Lung (tissue), 12 donors: Measurements from ENCODE around the gene ZMAT5. TPM values are rescaled to one million over a fixed set of nuclear protein-coding genes. Genes with fewer than 3 reads are reported as not detected.

Experiments
- ATAC-seq: fragments of 200-7000 bp; cut with Tn5 transposase; one replicate; pipeline ENCODE4 v1.9.1; 2020; ENCODE audit warnings: moderate number of reproducible peaks; ENCODE audit not compliant: insufficient read depth, low FRiP score
- DNase-seq, 3 donors: peaks; one replicate each; pipeline ENCODE4 v3.0.0-alpha.2; 2013 to 2017
- H3K27ac ChIP-seq, 2 donors: one replicate each; pipeline ENCODE4 v1.5.1; 2013; ENCODE audit warnings: mild to moderate bottlenecking in 2 of 2, moderate library complexity in 2 of 2, control low read depth in 1 of 2, inconsistent platforms in 1 of 2, low read depth in 1 of 2, low read length in 1 of 2
- H3K27me3 ChIP-seq, 3 donors: one replicate each; pipeline ENCODE4 v1.5.1; 2013; ENCODE audit warnings: low read length in 2 of 3; ENCODE audit not compliant: control insufficient read depth in 3 of 3, insufficient read depth in 3 of 3
- H3K36me3 ChIP-seq, 4 donors: one replicate each; pipeline ENCODE4 v1.5.1; 2013; ENCODE audit warnings: low read length in 4 of 4, mild to moderate bottlenecking in 1 of 4, moderate library complexity in 1 of 4; ENCODE audit not compliant: control insufficient read depth in 4 of 4, insufficient read depth in 4 of 4
- H3K4me1 ChIP-seq, 5 donors: one replicate each; pipeline ENCODE4 v1.5.1; 2013; ENCODE audit warnings: low read length in 5 of 5, mild to moderate bottlenecking in 2 of 5, moderate library complexity in 1 of 5; ENCODE audit not compliant: control insufficient read depth in 5 of 5, insufficient read depth in 5 of 5
- H3K4me3 ChIP-seq: one replicate; pipeline ENCODE4 v1.5.1; 2013; ENCODE audit warnings: mild to moderate bottlenecking, control low read depth, moderate library complexity
- H3K9ac ChIP-seq, 2 donors: one replicate each; pipeline ENCODE4 v1.5.1; 2013; ENCODE audit warnings: low read length in 2 of 2, control low read depth in 1 of 2; ENCODE audit not compliant: insufficient read depth in 1 of 2
- H3K9me3 ChIP-seq, 4 donors: one replicate each; pipeline ENCODE4 v1.5.1; 2013; ENCODE audit warnings: low read length in 3 of 4, mild to moderate bottlenecking in 1 of 4, moderate library complexity in 1 of 4; ENCODE audit not compliant: control insufficient read depth in 4 of 4, insufficient read depth in 3 of 4
- CTCF ChIP-seq: IDR thresholded peaks from 2 replicates; pipeline ENCODE4 v1.5.1; 2012; ENCODE audit warnings: mild to moderate bottlenecking; ENCODE audit errors: control extremely low read depth, extremely low read depth
- WGBS, 2 donors: extraction: QIAGEN DNeasy Blood & Tissue Kit; methylation state at CpG; one replicate each; pipeline ENCODE4 v1.1.7; 2013; 5-methylcytosine and 5-hydroxymethylcytosine counted together
- polyA plus RNA-seq, 2 donors: library from polyadenylated mRNA; stranded (reverse); fragments of 200-250 nt; gene quantifications; one replicate each; pipeline ENCODE4 v1.2.1, GENCODE V29; 2013
- total RNA-seq, 2 donors: library from RNA; depleted of rRNA in 1 of 2; stranded (reverse); fragments of >200 nt in 1 of 2; gene quantifications; one replicate each; pipeline ENCODE4 v1.2.1, GENCODE V29; 2014 to 2021
- donor health status: control.
- donor health status: control.
- donor health status: Bipolar disorder and iron deficiency.
- donor health status: healthy.
- donor health status: DM: yes; HTN: yes; CAD: no.

ZMAT5 gene
- total and polyA plus RNA-seq, 4 donors: 11.2 to 32.5 (median 25.4) TPM

GRCh38 chr22:29793396-29793795, 26.6 kb upstream of the ZMAT5 start:
- Histone ChIP-seq H3K27me3 (no peaks in the 10 kb centered on the region), H3K9me3 (no peaks in the 10 kb centered on the region), H3K36me3 (peaks cover 11 to 64% (median 28%) of the 10 kb centered on the region in 4 donors), H3K4me3 (no peak overlapping the region), H3K4me1 (peaks cover 0 to 4% (median 0%) of the 10 kb centered on the region in 5 donors), H3K9ac (no peak overlapping the region), H3K27ac (no peak overlapping the region)
- no peak for DNase-seq
- WGBS, 2 donors: 96% methylated on average over 17 of the region's 17 CpGs
- no peak for ATAC-seq
- no peak for TF ChIP-seq CTCF

- H3K36me3 ChIP-seq: peaks cover 6 to 57% (median 19%) of the 10 kb centered on the region in 4 donors
- H3K27ac ChIP-seq: no peak overlapping the region
- H3K9ac ChIP-seq: no peak overlapping the region
- DNase-seq (no peak), ATAC-seq (no peak)
- H3K9me3 ChIP-seq: no peaks in the 10 kb centered on the region
- WGBS, 2 donors: 92% methylated on average over 5 of the region's 5 CpGs
- no peaks in the 10 kb centered on the region for H3K27me3 ChIP-seq
- no peak overlapping the region for H3K4me3 ChIP-seq
- no peak for TF ChIP-seq CTCF
- H3K4me1 ChIP-seq: peaks cover 0 to 15% (median 2%) of the 10 kb centered on the region in 5 donors
These were observed 23.3 kb upstream of the ZMAT5 start for GRCh38 chr22:29790061-29790460.

DNA sequence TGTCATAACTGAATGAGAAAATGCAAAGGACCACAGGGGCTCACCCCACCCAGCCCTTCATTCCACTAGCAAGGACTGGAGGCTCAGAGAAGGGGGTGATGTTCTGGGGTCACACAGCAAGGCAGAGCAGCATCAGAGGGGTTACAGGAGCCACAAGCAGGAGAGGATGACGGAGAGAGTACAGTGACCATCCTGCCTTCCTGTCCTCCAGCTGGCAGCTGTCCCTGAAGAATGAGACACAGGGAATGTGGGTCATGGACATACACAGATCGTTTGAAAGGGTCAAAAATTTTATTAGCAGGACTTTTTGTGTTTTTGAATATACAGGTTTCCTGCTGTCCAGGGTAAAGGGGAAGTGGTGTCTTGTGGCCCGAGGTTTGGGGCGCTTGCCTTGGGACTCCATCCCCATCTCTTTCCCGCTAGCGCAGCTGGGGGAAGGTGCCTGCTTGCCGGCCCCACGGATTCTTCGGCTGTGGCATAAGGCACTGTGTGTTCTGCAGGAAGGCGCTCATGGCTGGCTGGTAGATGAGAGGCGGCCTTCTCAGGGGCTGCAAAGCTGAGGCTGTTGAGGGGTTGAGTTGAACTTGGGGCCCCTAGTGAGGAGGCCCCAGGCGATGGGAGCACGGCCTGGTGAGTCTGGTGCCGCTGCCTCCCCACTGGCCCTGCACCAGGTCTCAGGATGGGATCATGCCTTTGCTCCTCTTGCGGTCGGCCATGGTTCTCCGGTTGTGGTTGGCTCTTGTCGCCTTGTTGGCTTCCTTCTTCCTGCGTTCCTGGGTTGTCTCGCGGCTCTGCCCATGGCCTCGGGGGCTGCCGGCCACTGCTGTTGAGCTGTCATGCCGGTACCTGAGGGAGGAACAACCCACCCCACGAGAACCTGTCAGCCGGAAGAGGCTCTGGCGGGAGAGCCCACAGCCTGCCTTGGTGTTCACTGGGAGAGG, 21.8 kb upstream of the ZMAT5 start:
- no peaks in the 10 kb centered on the region for H3K27me3 ChIP-seq
- no peak for ATAC-seq
- 81 to 88% methylated on average over 27 of the region's 27 CpGs for WGBS, 2 donors
- H3K9me3 ChIP-seq: no peaks in the 10 kb centered on the region
- H3K27ac ChIP-seq: no peak overlapping the region
- H3K4me1 ChIP-seq: peaks cover 0 to 24% (median 7%) of the 10 kb centered on the region in 5 donors
- TF ChIP-seq CTCF: no peak
- DNase-seq: no peak
- H3K36me3 ChIP-seq: peaks cover 4 to 53% (median 19%) of the 10 kb centered on the region in 4 donors
- H3K4me3 ChIP-seq: no peak overlapping the region
- no peak overlapping the region for H3K9ac ChIP-seq
